Stimulated activated CD8-positive, alpha-beta memory T cell treated with anti-CD3 and anti-CD28 coated beads, Interleukin-15, amount 100 ng/mL, for 4 hours (primary cell): ENCODE data around the gene TMEM154.

Source experiments
- DNase-seq, 2 donors: peaks; one replicate each; pipeline ENCODE4 v3.0.0-alpha.2; 2020; ENCODE audit warnings: low read depth in 2 of 2

The TMEM154 gene

GRCh38 chr4:152591876-152592275, 87.9 kb downstream of the TMEM154 start:
- DNase-seq, result no peak

- no peak for DNase-seq
Observed at GRCh38 chr4:152591396-152591795, 88.4 kb downstream of the TMEM154 start.

DNA sequence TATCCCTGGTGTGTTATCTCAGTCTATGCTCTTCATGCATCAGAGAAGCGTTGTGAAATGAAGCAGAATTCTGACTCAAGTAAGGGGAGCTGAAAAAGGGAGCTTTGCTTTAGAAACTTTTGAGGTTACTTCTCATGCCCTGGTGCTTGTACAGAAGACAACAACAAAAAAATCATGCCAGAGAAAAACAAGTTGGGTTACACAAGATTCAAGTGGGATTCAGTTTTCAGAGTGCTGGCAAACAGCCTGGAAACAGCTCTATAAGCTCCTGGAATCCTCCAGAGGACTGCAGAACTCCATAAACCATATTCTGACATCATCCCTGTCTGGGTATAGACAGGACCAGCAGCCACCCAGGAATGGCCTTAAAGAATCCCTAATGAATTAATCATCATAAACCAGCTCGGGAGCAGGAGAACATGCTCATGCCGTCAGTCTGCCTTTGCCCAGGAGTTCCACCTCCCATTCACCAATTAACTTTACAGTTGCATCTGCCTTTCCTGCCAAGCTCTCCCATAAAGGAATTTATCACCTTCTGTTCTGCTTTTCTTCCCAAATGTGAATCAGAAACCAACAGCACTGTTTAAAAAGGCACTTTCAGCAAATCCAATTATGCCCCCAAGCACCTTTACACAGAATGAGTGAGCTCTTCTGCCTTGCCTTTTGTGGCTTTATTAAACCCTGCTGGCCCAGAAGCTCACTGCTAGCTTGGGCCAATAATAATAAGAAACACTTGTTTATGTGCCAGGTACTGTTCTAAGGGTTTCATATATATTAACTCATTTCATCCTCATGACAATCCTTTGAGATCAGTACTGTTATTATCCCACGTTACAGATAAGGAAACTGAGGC, 89.4 kb downstream of the TMEM154 start:
- no peak for DNase-seq

DNA sequence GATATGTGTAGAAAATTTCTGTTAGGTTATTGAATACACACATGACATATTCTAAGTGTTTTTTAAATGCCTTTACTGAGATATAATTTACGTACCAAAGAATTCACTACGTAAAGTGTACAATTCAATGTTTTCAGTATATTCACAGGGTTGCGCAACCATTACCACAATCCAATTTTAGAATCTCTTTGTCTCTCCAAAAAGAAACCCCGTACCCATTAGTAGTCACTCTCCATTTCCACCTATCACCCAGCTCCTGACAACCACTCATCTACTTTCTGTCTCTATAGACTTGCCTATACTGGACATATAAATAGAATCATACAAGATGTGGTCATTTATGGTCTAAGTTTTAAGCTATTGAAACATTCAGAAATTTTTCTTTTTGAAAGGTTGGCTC, 90.9 kb downstream of the TMEM154 start:
- no peak for DNase-seq

DNA sequence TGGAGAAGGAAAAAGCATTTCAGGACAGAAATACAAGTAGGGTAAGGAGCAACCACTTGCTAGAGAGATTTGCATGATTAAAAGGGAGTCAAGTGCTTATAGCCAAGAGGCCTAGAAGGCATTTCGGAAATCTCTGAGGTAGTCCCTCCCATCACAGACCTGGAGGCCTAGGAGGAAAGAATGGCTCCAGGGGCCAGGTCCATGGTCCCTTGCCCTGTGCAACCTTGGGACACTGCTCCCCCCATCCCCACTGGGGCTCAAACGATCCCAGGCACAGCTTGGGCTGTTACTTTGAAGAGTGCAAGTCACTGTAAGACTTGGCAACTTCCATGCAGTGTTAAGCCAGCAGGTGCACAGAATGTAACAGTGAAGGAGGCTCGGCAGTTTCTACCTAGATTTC, 92.7 kb downstream of the TMEM154 start:
- DNase-seq, result no peak

DNA sequence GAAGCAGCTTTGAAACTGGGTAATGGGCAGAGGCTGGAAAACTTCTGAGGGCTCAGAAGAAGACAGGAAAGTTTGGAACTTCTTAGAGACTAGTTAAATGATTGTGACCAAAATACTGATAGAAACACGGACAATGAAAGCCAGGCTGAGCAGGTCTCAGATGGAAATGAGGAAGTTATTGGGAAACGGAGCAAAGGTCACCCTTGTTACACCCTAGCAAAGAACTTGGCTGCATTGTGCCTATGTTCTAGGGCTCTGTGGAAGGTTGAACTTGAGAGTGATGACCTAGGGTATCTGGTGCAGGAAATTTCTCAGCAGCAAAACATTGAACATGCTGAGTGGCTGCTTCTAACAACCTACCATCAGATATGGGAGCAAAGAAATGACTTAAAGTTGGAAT, 93.1 kb downstream of the TMEM154 start:
- no peak for DNase-seq

GRCh38 chr4:152585023-152585441, 94.8 kb downstream of the TMEM154 start:
- DNase-seq, result no peak

DNA sequence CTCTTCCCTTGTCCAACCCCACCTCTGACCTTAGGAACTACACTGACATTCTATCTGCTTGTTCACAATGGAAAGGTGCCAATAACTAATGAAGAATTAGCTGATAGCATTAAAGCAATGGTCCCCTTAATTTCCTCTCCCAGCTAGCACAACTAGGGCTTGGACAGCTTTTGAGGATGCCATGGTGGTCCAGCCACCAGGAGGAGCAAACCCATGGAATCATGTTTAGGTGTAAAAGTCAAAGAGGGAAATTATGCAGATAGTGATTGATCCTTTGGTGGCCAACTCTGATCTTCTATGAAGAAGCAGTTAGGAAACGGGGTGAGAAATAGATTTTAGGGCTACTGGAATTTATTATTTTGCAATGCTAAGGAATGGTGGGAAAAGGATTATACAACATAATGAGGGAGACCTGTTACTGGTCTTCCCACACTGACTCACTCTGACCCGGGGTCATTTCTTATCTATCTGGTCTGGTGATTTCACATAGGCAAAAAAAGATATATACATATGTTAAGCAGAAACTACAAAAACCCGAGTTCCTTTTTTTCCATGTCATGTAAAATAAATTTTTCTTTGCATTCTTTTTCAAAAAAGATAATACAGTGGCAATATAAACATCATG, 98.1 kb downstream of the TMEM154 start:
- no peak for DNase-seq

GRCh38 chr4:152579916-152580315, 99.9 kb downstream of the TMEM154 start:
- DNase-seq, result no peak

DNA sequence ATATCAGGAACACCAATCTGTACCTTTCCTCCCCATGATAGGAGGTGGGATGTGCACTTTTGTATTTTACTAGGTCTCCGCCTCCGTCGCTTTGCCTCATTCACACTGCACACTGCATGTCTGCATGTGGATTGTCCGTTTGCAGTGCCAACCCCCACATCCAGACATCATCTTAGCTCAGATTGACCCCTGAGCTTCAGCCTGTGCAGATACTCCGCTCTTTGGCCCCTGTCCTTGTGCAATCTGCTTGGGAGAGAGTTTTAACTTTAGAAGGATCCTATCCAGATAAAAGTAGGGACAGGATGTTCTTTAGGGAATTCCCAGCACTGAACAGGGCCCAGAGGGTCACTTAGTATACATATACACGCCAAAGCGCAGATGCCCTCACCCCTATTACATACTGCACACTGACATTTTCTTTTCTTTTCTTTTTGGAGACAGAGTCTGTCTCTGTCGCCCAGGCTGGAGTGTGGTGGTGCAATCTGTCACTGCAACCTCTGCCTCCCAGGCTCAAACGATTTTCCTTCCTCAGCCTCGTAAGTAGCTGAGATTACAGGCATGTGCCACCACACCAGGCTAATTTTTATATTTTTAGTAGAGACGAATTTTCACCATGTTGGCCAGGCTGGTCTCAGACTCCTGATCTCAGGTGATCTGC, 100.6 kb downstream of the TMEM154 start:
- DNase-seq, result no peak

GRCh38 chr4:152578670-152579069, 101.1 kb downstream of the TMEM154 start:
- DNase-seq, result no peak

DNA sequence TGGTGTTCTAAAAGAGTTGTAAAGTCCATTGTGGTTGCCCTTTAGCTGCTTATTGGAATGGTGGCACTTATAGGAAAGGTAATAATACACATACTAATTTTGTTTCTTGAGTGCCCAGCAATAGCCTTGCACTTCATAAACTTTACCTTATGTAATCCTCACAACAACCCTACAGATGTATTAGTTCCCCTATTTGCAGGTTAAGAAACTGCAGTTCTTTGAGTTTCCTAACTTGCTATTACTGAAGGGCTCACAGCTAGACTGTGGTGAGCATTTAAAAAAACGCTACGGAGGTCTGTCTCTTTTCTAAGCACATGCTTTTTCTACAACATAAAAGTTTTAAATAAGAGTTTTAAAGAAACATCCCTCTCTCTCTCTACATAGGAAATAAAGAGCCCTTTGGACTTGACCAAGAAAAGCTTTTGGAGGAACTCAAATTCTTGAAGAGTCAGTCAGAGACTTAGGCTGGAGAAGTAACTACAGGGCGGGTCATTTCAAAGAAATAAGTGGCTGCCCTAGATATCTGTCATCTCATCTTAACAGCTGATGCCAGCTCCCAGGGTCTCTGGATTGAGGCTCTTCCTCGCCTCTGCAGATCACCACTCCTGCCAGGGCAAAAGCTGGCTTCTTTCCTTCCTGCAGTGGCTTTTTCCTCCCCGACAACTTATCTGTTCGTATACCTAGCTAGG, 101.9 kb downstream of the TMEM154 start:
- no peak for DNase-seq

DNA sequence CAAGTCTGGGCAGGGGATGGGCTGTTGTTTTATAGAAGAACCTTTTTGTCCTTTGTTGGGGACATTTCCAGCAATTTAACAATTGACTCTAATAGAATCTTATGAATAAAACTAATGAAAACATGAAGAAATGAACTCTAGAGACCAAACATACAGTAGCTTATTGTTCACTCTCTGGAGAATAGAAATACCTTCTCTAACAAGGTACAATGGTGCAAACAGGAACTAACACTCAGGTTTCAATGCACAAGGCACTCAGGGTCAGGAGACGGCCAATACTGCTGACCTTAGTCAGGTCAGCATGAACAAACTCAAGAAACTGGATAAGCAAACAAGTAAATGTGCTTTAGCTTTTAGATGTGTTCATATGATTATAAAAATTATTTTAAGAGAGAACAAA, 104.3 kb downstream of the TMEM154 start:
- no peak for DNase-seq

- no peak for DNase-seq
Observed at GRCh38 chr4:152573861-152574260, 105.9 kb downstream of the TMEM154 start.

DNA sequence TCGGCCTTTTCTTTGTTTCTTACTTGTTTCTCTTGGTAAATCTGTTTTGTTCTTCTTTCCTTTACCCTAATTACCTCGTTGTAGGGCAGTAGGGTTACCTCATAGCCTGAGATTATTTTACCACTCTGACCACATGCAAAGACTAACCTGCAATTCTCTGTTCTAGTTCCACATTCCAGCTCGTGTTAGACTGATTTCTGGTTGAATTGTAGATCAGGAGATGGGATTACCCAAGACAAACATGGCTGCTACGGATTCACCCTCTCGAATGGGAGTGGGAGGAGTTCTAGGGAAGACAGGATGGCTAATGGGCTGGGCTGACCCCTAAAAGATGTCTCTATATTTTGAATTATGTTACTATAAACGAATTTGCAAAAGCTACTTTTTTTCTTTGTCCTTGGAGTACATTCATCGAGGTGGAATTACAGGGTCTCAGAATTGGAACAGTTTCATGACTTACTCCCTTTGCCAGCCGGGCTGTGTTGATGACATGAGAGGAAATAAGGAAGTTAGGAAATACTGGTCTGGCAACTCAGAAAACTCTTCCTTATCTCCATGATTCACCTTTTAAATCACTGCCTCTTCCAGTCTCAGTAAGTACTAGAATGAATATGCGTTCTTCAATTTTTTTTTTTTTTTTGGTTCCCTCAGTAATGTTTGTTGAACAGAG, 107.2 kb downstream of the TMEM154 start:
- DNase-seq, result no peak

GRCh38 chr4:152571770-152572169, 108.0 kb downstream of the TMEM154 start:
- DNase-seq, result no peak

DNA sequence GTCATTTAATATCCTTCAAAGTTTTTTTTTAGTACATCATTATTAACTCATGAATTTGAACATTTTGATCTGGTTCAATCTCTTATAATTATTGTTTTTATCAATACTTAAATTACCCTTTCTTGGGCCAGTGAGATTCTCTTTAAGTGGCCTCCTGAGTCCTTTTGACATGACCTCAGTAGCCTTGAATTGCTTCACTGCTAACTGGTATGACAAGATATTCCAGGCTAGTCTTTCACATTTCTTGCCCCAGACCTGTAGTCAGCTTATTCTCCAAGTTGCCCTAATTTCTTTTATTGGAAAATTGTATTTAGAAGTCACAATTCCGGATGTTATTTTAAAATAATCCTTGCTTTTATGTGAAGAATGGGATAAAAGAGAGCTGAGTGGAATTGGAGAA, 108.5 kb downstream of the TMEM154 start:
- no peak for DNase-seq
